ENCODE data around the gene TPCN1. TPM values are rescaled to one million over a fixed set of nuclear protein-coding genes. Genes with fewer than 3 reads are reported as not detected.

Gene TPCN1
- total RNA-seq, 1 experiment from 2014 or later: 13.5 TPM

GRCh38 chr12:113302466-113302865 is 81.2 kb downstream of the TPCN1 start:
- Histone ChIP-seq H2AFZ (ENCODE audit: low read length) (no peak overlapping the region), H3K14ac (ENCODE audit: insufficient read depth, low read length) (no peak overlapping the region), H4K20me1 (ENCODE audit: control insufficient read depth, insufficient read depth, insufficient read length) (no peaks in the 10 kb centered on the region), H4K91ac (ENCODE audit: insufficient read length, low read depth, low read length) (no peak overlapping the region), H4K8ac (replicated peaks; ENCODE audit: insufficient read length, low read depth, low read length) (no peak overlapping the region), H3K79me1 (ENCODE audit: insufficient read depth, low read depth, low read length, poor library complexity, severe bottlenecking) (no peaks in the 10 kb centered on the region), H2BK5ac (ENCODE audit: insufficient read length, low read length) (no peak overlapping the region), H3K79me2 (ENCODE audit: insufficient read depth, low read length) (no peaks in the 10 kb centered on the region), H3K23me2 (ENCODE audit: insufficient read length, low read depth, low read length, poor library complexity, severe bottlenecking) (no peaks in the 10 kb centered on the region), H3K27ac (ENCODE audit: insufficient read length, low read depth, low read length) (no peak overlapping the region), H2BK15ac (ENCODE audit: low read depth, low read length) (no peak overlapping the region), H3K4me2 (ENCODE audit: insufficient read depth, insufficient read length, low read length) (no peak overlapping the region), H3K18ac (ENCODE audit: insufficient read length, low read depth, low read length) (no peak overlapping the region), H3T11ph (ENCODE audit: low read length) (no peak overlapping the region), H3K23ac (ENCODE audit: insufficient read length, low read depth, low read length) (no peak overlapping the region), H4K5ac (ENCODE audit: insufficient read length, low read depth, low read length) (no peak overlapping the region), H3K9ac (ENCODE audit: extremely low read depth, insufficient read length, low read length) (no peak overlapping the region), H3K4ac (ENCODE audit: low read depth, low read length) (no peak overlapping the region), H3K9me3 (ENCODE audit: control insufficient read depth, low read depth, low read length) (no peaks in the 10 kb centered on the region), H2BK120ac (ENCODE audit: low read depth, low read length, poor library complexity, severe bottlenecking) (no peak overlapping the region), H2BK12ac (ENCODE audit: insufficient read length, low read depth, low read length) (no peak overlapping the region), H2BK20ac (ENCODE audit: low read depth, low read length, poor library complexity, severe bottlenecking) (no peak overlapping the region), H3K4me1 (ENCODE audit: insufficient read depth, low read length) (no peaks in the 10 kb centered on the region; the same call in 1 of the 2 replicates), H3K27me3 (ENCODE audit: insufficient read depth, low read length) (no peaks in the 10 kb centered on the region), H2AK5ac (ENCODE audit: insufficient read length, low read length) (no peak overlapping the region), H3K56ac (ENCODE audit: insufficient read length, low read depth, low read length) (no peak overlapping the region)
- H3K36me3 Mint-ChIP-seq (ENCODE audit: insufficient read depth in 1 of 3, low read depth in 3 of 3): peaks cover 8 to 17% (median 17%) of the 10 kb centered on the region in 3 experiments
- peaks cover 1% of the 10 kb centered on the region for H3K27me3 Mint-ChIP-seq (ENCODE audit: low read depth)
- no CpG with 5 or more reads among the region's 8 CpGs for WGBS (ENCODE audit: extremely low coverage, insufficient read length, low lambda C conversion rate)
- H3K4me1 Mint-ChIP-seq: peaks cover 27 to 38% of the 10 kb centered on the region in 2 experiments
- no peak for DNase-seq
- TF ChIP-seq CTCF (conservative IDR thresholded peaks at IDR 0.05): no peak
- no peaks in the 10 kb centered on the region for H3K9me3 Mint-ChIP-seq
- H3K4me3 Mint-ChIP-seq: no peak overlapping the region
- H3K27ac Mint-ChIP-seq: no peak overlapping the region; a peak in 1 of 7 replicates

Data from H9 (cell line).